Activated gamma-delta T cell treated with Interleukin-2 at 50 U/mL for 16 hours (primary cell): Measurements from ENCODE around the gene PTPRB.

Experiments used
- DNase-seq: peaks from one replicate; pipeline ENCODE4 v3.0.0-alpha.2; 2020

PTPRB gene

DNA sequence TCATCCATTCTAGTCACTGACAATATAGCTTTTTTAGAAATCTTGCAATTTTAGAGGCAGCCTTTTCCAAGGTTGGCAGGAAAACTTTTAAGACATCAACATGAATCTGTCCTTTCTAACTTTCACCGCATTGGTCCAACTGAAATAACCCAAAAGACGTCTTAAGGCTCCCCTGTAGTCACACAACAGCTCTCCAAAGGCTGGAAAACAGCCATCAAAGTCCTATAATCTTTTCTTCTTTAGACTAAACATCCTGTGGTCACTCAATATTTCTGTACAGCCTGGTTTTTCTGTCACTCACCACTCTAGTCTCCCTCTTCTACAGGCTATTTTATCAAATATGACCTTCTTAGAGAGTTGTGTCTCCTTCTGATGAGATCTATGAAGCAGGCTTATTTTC, 4.5 kb upstream of the PTPRB start:
- DNase-seq, result no peak

DNA sequence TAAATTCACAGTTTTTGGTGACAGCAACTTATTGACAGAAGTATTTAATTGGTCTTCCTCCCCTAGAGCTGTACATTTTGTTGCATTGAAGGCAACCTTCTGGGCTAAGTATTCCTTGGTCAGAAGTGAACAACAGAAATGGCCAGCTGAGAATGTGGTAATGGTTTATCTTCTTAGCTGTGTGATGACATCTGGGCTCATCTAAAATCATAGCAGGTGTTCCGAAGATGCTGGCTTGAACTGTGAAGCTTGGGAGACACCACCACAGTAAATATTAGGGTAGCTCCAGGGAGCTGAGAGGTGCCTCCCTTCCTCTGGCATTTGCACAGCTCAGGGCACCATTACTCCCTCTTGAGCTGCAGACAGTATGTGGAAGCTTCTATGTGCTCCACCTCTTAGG, 3.7 kb upstream of the PTPRB start:
- no peak for DNase-seq

DNA sequence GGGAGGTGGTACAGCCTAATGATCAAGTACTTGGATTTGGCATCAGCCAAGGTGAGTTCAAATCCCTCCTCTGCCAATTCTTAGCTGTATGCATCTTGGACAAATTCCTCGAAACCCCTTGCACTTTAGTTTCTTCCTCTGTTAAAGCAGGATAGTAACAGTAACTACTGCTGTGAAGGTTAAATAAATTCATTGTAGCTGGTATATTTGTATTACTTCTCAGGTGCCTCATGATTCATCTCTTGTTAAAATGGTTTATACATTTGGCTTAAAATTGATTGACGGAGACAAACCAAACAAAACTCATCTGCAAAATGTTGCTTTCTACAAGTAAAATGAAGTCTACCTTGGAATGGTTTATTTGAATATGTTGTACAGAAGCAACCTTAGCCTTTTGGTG, 2.3 kb upstream of the PTPRB start:
- DNase-seq, result no peak

DNA sequence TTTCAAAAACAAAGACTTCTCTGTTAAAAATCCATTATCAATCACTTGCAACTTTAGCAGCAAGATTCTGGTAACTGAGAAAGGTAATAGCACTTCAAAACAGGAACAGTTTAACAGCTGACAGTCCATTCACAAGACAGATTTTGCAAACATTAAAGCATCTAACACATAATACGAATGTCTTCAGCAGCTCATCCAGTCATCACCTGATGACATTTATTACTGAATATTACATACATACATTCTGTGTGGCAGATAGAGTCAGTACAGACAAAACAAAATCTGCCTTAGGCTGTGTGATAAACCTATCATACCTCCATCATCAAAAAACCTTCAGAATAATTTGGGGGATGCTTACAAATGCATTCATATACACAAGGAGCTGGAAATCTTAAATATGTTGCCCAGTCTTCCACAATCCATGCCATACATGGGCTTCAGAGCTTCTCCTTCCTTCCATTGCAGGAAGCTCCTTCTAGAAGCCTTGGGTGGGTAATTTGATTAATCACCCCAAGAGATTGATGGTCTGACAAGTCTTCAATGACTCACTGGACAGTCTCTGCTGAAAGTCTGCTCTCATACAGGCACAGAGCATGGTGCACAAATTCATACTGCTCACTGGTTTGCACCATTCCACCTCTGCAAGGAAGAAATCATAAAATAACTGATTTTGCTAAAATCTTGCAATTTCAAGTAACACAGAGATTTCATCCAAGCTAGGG, 1.6 kb upstream of the PTPRB start:
- no peak for DNase-seq

DNA sequence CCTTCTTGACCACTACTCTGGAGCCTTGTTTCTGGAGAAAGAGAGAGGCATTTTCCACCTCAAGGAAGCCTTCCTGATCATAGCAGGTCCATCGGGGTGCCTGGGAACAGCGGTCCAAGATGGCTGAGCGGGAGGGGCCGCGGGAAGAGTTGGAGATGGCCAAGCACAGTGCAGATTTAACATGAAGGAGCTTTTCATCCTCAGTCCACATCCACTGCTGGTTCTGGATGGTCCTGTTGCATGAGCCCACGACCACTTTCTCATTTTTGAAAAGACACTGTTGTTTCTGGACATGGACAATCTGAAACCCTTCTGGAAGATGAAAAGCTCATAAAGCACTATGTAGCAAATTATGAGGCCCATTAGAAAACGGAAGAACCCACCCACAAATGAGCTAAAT, 1.5 kb downstream of the PTPRB start:
- DNase-seq, result no peak

DNA sequence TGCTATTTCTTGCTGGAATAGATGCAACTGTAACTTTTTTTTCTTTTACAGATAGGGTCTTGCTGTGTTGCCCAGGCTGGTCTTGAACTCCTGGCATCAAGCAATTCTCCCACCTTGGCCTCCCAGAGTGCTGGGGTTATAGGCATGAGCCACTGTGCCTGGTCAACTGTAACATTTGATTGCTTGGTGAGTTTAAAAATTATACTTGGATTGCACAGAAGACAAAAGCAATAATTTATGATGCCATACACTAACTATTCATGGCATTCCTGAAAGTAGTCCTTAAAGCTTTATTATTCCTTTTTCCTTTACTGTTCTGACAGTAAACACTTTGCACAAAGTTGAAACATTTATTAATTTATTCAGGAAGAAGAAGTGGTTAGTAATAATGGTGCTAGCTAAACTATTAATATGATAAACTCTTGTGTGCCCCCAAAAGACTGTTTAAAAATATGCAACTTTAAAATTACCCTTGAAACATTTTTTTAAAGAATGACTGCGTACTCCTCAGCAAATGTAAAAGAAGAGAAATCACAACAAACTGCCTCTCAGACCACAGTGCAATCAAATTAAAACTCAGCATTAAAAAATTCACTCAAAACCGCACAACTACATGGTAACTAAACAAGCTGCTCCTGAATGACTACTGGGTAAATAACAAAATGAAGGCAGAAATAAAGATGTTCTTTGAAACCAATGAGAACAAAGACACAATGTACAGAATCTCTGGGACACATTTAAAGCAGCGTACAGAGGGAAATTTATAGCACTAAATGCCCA, 8.3 kb downstream of the PTPRB start:
- no peak for DNase-seq

DNA sequence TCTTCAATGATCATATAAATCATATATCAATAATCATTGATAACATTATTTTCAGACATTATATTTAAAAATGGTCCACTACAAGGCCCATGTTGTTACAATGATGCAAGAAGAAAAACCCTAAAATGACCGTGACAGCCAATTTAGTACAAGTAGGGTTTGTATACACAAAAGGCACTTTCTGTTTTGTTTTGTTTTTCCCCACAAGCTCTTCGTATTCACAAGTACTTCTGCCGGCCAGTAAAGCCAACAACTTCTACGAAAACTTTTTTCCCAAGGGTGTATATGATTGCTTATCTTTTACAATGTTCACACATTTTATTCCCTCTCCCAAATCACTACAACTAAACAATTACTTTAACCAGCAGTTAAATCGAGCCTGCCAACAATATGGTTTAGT, 9.6 kb downstream of the PTPRB start:
- no peak for DNase-seq

DNA sequence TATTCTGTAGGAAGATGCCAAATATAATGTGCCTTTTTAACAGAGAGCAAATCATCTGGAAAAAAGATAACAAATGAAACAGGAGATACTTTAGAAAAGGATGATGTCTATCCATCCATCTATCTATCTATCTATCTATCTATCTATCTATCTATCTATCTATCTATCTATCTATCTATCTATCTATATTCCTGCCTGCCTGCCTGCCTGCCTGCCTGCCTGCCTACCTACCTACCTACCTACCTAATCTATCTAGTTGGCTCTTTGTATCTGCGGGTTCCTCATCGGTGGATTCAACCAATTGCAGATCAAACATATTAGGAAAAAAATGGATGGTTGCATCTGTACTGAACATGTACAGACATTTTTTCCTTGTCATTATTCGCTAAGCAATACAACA, 11.0 kb downstream of the PTPRB start:
- no peak for DNase-seq

DNA sequence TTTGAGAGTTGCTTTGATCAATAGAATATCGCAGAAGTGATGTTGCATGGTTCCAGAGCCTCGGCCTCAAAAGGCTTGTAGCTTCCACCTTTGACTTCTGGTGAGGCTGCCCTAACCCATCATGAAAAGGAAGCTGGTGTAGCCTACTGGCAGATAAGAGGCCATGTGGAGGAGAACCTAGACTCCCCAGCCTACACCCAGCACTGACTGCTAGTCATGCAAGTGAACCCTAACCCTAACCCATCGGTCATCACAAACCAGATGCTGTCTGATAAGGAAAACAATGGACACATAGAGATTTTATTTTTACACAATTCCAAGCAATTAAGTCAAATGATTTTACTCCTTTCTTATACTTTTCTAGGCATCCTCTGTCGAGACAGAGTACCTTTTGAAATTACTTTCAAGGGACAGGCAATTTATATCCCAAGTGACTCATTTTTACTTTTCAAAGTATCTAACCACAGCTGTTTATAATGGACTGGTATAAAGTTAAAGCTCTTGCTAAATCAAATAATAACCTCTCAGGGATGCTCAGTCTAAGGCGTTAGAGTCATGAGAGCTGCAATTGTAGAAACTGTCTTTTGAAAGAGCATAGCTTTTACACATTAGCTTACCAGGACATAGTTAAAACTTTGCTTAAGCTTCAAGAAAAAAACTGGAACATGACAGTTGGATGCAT, 17.6 kb downstream of the PTPRB start:
- no peak for DNase-seq

DNA sequence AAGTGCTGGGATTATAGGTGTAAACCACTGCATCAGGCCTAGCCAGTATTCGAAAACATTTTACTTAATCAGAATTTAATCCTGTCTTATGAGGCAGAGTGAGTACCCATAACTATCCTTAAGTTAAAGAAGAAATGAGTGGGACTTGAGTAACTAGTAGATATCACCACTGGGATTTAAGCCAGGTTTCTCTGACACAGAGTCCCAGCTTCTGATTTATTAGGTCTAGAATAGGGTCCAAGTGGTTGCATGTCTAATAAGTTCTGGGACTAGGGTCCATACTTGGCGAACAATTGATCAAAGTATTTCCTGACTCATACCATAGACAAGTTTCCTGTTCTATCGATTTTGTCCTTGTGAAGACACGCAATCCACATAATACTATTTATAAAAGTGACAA, 18.9 kb downstream of the PTPRB start:
- no peak for DNase-seq

DNA sequence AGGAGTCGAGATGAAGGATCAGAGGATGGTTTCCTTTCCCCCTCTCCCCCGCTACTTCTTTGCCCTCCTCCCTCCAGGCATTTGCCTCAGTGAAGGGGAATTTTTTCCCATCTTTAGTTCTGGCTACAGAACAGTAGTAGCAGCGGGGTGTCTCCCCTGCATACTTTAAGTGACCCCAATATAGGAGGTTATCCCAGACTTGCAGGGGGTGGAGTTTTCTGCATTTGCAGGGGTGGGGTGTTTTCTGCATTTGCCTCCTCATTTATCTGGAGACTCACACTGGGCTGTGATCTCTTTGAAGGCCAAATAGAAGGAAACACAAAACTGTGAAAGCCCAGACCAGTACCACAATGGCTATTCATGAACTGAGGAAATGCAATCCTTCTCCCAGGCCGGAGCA, 19.8 kb downstream of the PTPRB start:
- DNase-seq, result no peak

DNA sequence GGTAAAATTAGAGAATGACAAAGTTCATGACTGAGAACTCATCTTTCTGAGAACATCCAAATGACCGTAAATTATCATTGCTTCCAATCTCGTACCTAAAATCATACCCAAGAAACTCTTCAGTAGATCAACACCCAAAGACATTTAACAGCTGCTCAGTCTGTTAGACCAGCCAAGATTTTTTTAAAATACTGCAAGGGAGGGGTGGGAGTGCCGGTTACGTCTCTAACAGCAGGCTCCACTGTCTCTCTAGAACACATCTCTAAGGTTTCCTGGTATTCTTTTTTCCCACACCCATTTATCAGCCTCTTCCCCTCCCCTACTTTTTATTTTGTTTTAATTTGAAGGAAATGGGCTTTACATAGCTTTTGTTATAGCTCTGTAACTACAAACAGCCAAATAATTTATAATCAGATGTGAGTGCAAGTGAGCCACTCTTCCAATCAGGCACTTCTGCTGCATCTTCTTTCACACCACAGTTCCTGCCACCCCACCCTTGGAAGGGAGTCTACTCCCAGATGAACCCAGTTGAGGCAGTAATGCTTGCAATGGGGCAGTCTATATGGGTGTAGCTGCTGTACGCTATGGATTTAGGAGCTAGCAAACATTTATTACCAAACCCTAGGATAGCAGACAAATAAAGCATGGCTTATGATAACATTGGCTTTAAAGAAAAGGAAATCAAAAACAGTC, 21.9 kb downstream of the PTPRB start:
- no peak for DNase-seq

DNA sequence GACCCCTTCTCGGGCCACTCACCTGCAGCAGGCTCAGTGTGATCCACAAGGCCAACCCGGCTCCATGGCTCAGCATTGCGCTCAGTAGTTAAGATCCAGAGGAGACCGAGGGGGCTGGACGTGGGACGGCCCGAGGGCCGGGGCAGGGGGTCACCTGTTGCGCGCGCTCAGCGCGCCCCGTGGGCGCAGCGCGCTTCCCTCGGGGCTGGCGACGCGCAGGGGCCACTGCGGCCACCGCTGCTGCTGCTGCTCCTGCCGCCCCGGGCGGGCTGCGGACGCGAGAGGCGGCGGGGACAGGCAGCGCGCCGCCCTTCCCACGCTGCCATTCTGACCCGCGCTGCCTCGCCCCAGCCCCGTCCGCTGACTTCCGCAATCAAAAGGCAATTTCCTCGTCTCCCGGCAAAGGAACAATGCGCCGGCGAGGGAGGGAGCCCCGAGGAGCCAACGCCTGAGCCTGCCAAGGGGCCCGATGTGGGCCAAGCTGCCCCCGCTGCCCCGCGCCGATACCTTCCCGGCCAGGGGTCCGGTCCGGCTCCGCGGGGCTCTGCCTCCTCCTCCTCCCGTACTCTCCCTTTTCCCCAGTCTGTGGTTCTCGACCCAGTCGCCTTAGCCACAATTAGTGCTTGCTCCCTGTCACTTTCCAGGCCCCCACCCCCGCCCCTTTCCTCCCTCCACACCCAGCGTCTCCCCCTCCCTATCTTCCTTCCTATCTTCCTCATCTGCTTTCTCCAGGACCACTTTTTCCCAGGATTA, 27.3 kb downstream of the PTPRB start:
- DNase-seq, result no peak

DNA sequence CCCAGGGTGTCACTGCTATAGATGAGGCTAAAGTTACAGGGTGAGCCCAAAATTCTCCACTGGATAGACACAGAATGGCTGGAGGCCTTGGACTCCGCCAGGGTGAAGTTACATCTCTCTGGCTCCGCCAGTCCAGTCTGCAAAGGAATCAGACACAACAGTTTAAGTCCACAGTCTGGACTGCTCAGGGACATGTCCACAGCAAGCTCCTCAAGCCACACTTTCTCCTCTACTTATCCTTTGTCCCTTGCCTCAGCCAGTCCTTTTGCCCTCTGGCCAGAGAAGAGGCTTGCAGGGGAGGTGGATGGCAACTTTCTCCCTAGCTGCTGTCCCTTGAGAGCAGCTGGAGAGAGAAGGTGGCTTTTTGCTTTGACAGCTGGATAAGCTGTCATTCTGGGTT, 28.0 kb downstream of the PTPRB start:
- DNase-seq, result no peak

DNA sequence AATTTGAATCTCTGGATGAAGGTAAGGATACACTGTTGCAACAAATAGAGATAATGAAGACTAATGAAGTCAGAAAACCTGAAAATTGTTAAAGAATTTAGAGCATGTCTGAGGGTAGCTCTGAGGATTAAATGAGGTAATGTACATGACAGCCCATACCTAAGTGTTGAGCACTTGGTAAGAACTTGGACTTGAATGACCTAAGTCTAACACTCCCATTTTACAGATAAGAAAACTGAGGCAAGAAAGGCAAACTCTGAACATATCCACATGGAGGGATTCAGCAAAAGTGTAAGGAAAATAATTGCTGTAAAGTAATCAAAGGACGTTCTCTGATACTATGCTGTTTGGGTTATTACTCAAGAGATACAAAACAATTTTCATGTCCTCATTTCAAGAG, 29.0 kb downstream of the PTPRB start:
- DNase-seq, result no peak

DNA sequence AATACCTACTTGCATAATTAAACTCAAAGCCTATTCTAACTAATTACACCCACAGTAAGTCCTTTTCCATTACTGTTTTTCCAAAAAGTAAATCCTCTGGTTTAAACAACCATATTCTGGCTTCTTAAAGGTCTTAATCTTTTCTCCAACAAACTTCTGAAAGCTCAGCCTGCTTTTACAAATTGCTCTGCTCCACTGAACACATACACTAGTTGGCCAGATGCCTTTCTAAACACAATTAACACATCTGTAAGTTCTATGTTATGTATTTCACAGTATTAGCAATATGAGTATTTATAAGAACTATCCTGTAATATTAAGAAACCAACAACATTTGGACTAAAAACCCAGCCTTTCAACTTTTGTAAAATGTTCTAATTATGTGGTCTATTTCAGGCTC, 30.1 kb downstream of the PTPRB start:
- no peak for DNase-seq

DNA sequence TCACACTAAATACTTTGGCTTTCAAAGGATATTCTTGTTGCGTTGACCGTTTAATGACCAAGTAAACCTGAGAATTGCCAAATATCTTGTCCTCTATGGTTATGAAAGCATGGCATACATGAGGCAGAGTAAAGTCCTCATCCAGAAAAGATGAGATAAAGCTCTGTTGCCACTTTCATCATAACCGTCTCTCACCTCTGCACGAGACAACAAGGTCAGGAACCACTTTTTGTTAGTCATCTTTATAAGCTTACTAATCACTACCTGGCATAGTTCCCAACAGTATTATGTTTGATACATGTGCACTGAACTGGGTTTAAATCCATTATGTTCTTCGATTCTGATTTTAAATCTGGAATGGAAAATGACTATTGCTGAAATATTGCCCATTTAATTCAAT, 31.3 kb downstream of the PTPRB start:
- no peak for DNase-seq

DNA sequence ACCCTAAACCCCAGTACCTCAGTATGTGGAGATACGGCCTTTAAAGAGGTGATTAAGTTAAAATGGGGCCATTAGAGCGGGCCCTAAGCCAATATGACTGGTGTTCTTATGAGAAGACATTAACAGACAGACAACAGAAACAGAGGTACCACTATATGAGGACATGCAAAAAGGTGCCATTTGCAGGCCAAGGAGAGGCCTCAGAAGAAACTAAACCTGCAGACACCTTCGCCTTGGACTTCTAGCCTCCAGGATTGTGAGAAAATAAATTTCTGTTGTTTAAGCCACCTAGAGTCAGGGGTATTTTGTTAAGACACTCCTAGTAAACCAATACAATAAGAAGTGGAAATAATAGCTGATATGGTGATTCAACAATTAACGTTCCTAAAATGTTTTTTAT, 32.6 kb downstream of the PTPRB start:
- DNase-seq, result no peak

DNA sequence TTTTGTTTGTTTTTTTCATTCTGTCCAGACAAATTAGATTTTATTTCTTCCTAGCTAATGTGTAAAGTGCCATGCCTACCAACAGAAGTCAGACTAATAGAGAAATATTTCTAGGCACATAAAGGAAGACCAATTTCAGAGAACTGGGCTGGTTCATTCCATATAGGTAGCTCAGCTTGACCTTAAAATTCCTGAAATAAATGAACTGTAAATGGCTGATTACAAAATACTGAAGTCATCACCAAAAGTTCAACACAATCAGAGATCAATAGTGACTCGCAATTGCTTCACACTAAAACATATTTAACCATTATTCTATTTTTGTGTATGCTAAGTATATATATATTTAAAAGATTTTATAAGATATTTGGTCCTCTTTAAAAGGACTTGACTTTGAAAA, 34.2 kb downstream of the PTPRB start:
- DNase-seq, result no peak

DNA sequence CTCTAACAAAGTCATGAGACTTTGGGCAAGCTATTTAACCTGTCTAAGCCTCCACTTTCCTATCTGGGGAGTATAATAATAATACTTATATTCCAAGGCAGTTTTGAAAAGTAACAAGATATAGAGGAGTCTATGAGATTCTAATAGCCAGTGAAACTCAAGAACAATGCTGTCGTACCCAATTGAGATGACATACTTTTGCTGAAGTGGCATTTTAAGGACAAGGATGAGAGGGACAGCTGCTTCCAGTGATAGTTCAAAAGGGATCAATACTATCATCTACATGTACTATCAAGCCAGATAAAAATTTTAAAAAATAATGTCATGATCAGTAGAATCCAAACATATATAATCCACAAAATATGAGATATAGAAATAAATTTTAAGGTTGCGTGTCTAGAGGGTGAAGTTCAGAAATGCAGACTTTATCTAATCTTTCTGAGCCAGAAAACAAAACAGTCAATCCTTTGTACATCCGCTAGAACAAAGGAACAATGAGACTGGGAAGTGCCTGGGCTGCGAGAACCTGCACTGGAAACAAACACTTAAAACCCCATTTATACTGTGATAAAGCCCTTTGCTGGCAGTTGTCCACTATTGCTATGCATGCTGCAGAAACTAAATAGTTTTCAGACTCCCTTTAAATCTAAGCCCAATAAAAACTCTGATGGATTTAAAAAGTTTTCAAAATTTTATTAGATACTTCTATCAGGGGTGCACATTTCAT, 38.6 kb downstream of the PTPRB start:
- no peak for DNase-seq

DNA sequence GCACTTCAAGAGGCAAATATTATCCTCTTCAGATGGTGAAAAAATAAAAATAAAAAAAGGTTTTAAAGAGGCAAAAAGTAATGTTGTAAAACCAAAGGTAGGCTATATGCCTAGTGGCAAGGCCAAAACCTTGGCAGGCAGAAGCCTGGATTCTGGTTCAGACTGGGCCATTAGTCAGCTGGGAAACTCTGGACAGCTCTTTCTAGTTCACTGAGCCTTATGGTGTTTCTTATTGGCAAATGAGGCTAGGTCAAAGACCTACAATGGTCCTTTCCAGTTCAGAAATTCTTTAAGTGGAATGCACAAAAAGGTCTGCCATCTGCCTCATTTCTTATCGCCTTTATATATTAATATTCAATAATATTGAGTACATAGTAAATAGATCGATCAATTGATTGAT, 44.6 kb downstream of the PTPRB start:
- no peak for DNase-seq

DNA sequence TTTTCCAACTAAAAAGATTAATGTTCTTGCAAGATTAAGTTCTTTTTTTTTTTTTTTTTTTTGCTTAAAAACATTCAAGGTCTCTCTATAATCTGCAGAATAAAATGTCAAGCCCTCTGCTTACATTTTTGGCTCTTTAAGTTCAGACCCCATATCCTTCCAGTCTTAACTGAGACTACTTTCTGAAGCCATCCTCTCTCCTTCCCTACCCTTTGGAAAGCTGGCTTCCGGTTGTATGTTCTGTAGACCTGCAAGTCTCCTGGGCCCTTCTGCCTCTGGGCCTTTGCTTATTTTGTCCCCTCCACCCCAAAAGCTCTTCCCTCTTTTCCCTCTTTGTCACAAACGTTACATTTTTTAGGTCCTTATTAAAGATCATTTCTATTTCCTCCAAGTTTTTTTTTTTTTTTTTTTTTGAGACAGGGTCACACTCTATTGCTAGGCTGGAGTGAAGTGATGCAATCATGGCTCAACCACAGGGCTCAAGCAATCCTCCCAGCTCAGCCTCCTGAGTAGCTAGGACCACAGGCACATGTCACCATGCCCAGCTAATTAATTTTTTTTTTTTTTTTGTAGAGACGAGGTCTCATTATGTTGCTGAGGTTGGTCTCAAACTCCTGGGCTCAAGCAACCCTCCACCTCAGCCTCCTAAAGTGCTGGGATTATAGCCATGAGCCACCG, 46.5 kb downstream of the PTPRB start:
- no peak for DNase-seq
